GM21723 (cell line): ENCODE data around the gene PTGR2.
"Not testable (repeated sequence)": the region's sequence is repeated elsewhere in the genome, so short reads cannot be mapped to it uniquely, and the experiment has no call there.

Experiments used
- ATAC-seq: cut with Tn5 transposase; IDR thresholded peaks from one replicate; pipeline ENCODE4 v1.9.1; 2021; ENCODE audit warnings: mild to moderate bottlenecking, moderate library complexity; ENCODE audit not compliant: unreplicated experiment

PTGR2 gene

GRCh38 chr14:73833034-73833433 is 18.6 kb upstream of the PTGR2 start:
- no peak for ATAC-seq

- no peak for ATAC-seq
These were observed 17.9 kb upstream of the PTGR2 start for GRCh38 chr14:73833530-73834260.

GRCh38 chr14:73834261-73834625 is 17.4 kb upstream of the PTGR2 start:
- no peak for ATAC-seq

GRCh38 chr14:73838293-73839034 is 13.2 kb upstream of the PTGR2 start:
- not testable (repeated sequence) for ATAC-seq

- no peak for ATAC-seq
These were observed 9.4 kb upstream of the PTGR2 start for GRCh38 chr14:73842201-73842600.

GRCh38 chr14:73842851-73843250 is 8.8 kb upstream of the PTGR2 start:
- ATAC-seq: no peak

GRCh38 chr14:73843296-73843695 is 8.3 kb upstream of the PTGR2 start:
- ATAC-seq: no peak

- ATAC-seq: no peak
These were observed 4.7 kb upstream of the PTGR2 start for GRCh38 chr14:73846947-73847346.

- no peak for ATAC-seq
These were observed 631 bp upstream of the PTGR2 start for GRCh38 chr14:73851000-73851399.

- no peak for ATAC-seq
These were observed 7.5 kb downstream of the PTGR2 start for GRCh38 chr14:73859145-73859544.

GRCh38 chr14:73861073-73861472 is 9.4 kb downstream of the PTGR2 start:
- ATAC-seq: no peak

GRCh38 chr14:73862480-73862879 is 10.8 kb downstream of the PTGR2 start:
- ATAC-seq: no peak

- no peak for ATAC-seq
These were observed 11.6 kb downstream of the PTGR2 start for GRCh38 chr14:73863209-73863608.

GRCh38 chr14:73865534-73866113 is 14.0 kb downstream of the PTGR2 start:
- no peak for ATAC-seq

GRCh38 chr14:73869754-73870153 is 18.1 kb downstream of the PTGR2 start:
- not testable (repeated sequence) for ATAC-seq

- ATAC-seq: no peak
These were observed 19.0 kb downstream of the PTGR2 start for GRCh38 chr14:73870525-73871235.

- no peak for ATAC-seq
These were observed 22.0 kb downstream of the PTGR2 start for GRCh38 chr14:73873660-73874059.

GRCh38 chr14:73877790-73878189 is 26.2 kb downstream of the PTGR2 start:
- no peak for ATAC-seq

- ATAC-seq: no peak
These were observed 26.8 kb downstream of the PTGR2 start for GRCh38 chr14:73878436-73878835.

- no peak for ATAC-seq
These were observed 27.4 kb downstream of the PTGR2 start for GRCh38 chr14:73879027-73879426.

GRCh38 chr14:73884438-73885190 is 33.0 kb downstream of the PTGR2 start:
- no peak for ATAC-seq
